ENCODE data around the gene DFFA.

DFFA gene

GRCh38 chr1:10437052-10437451 lies 35.3 kb downstream of the DFFA start:
- no peak for TF ChIP-seq CTCF (conservative IDR thresholded peaks at IDR 0.05; ENCODE audit: low read length)
- no peak overlapping the region for H3K4me3 ChIP-seq (ENCODE audit: low read length)
- DNase-seq (ENCODE audit: low read depth): no peak

- TF ChIP-seq CTCF (conservative IDR thresholded peaks at IDR 0.05; ENCODE audit: low read length): no peak
- no peak overlapping the region for H3K4me3 ChIP-seq (ENCODE audit: low read length)
- no peak for DNase-seq (ENCODE audit: low read depth)
Observed at GRCh38 chr1:10434590-10434989, 37.7 kb downstream of the DFFA start.

DNA sequence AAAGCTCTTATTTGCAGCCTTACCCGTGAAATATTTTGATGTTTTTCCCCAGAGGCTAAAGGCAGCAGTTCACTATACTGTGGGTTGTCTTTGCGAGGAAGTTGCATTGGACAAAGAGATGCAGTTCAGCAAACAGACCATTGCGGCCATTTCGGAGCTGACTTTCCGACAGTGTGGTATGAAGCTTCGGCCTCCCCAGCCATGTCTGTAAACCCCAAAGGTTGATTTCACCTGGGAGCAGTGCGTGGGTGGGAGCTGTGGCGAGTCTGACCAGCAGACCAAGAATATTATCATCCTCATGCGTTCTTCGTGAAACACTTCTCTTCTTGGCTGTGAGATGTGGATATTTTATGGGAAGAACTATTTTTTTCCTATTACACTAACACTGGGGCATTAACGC lies 38.5 kb downstream of the DFFA start:
- TF ChIP-seq CTCF (conservative IDR thresholded peaks at IDR 0.05; ENCODE audit: low read length): no peak
- DNase-seq (ENCODE audit: low read depth): no peak
- no peak overlapping the region for H3K4me3 ChIP-seq (ENCODE audit: low read length)

DNA sequence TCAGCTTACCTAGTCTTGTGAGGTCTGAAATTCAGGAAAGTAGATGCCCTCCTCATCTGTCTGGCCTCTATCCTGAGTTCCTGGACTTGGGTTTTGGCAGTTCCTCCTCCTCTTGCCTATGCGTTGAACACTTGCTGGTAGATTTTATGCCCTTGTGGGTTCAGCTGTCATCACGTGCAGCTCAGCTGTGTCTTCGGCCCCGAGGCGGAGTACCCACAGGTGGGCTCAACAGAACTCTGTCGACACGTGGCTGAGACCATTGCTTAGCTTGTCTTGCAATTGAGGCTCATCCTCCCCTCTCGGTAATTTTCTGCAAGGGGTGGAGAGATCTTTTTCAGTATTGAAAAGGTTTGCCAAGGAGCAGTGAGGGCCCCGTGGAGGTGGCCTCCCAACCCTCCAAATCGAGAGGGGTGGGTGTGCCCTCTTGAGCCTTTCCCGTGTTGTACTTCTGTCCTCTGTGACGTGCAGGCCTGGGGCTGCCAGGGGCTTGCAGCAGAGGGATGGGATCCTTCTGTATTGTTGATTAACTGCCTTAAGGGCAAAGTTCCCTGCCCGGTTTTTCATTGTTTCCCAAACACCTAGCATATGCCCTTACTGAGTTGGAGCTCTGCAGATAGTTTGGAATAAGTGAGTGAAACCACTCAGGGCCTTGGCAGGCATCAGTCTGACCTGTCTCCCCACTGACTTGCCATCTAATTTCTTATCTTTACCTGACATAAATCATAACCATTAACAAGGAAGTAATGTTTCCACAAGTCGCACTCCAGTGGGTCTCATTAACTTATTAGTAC lies 39.2 kb downstream of the DFFA start:
- no peak for TF ChIP-seq CTCF (conservative IDR thresholded peaks at IDR 0.05; ENCODE audit: low read length)
- H3K4me3 ChIP-seq (ENCODE audit: low read length): no peak overlapping the region
- DNase-seq (ENCODE audit: low read depth): no peak

GRCh38 chr1:10431070-10431730 lies 41.1 kb downstream of the DFFA start:
- peak overlapping the region; percentile 92 for H3K4me3 ChIP-seq (ENCODE audit: low read length)
- peak; percentile 29 for DNase-seq (ENCODE audit: low read depth)
- TF ChIP-seq CTCF (conservative IDR thresholded peaks at IDR 0.05; ENCODE audit: low read length): no peak

- peak within 1 kb of the TSS; percentile 92 for H3K4me3 ChIP-seq (ENCODE audit: low read length)
- TF ChIP-seq CTCF (conservative IDR thresholded peaks at IDR 0.05; ENCODE audit: low read length): peak; percentile 62
- DNase-seq (ENCODE audit: low read depth): peak; percentile 77
Observed at GRCh38 chr1:10430216-10431069, 41.9 kb downstream of the DFFA start, which contains the start of gene CENPS. Gene CENPS (plus strand): TSS chr1:10430433. CDS start chr1:10430518, 85 bp downstream.

All from AG10803 (cell line).